Endodermal cell (in vitro differentiated cells): Measurements from ENCODE around the gene CPNE5. TPM values are rescaled to one million over a fixed set of nuclear protein-coding genes. Genes with fewer than 3 reads are reported as not detected.

ENCODE experiments used
- DNase-seq: peaks from one replicate; pipeline ENCODE4 v3.0.0-alpha.2; 2017
- H3K27ac ChIP-seq: 2 replicates; pipeline ENCODE4 v1.5.1; 2013; ENCODE audit warnings: mild to moderate bottlenecking, low read depth, low read length, moderate library complexity
- H3K27me3 ChIP-seq: 2 replicates; pipeline ENCODE4 v1.6.1; 2013; ENCODE audit warnings: mild to moderate bottlenecking, low read length, moderate library complexity; ENCODE audit not compliant: insufficient read depth, control insufficient read depth, poor library complexity, severe bottlenecking
- H3K36me3 ChIP-seq: 2 replicates; pipeline ENCODE4 v1.7.0; 2013; ENCODE audit warnings: mild to moderate bottlenecking, low read length, moderate library complexity; ENCODE audit not compliant: control insufficient read depth, insufficient read depth
- H3K4me1 ChIP-seq: one replicate; pipeline ENCODE4 v1.7.0; 2013; ENCODE audit warnings: low read length; ENCODE audit not compliant: control insufficient read depth, insufficient read depth
- H3K4me3 ChIP-seq: 2 replicates; pipeline ENCODE4 v1.5.1; 2013; ENCODE audit warnings: mild to moderate bottlenecking, low read length, moderate library complexity
- H3K9ac ChIP-seq: 2 replicates; pipeline ENCODE4 v1.6.1; 2013; ENCODE audit warnings: mild to moderate bottlenecking, low read length, moderate library complexity; ENCODE audit not compliant: poor library complexity, severe bottlenecking; ENCODE audit errors: extremely low read depth
- H3K9me3 ChIP-seq: 2 replicates; pipeline ENCODE4 v1.6.1; 2013; ENCODE audit warnings: mild to moderate bottlenecking, low read length, moderate library complexity; ENCODE audit not compliant: control insufficient read depth
- H3K27ac Mint-ChIP-seq: 2 replicates; pipeline ENCODE4 v1.8.0; 2020; ENCODE audit warnings: mixed read lengths
- H3K27me3 Mint-ChIP-seq: 2 replicates; pipeline ENCODE4 v1.8.0; 2021; ENCODE audit warnings: mild to moderate bottlenecking, mixed read lengths; ENCODE audit not compliant: insufficient read depth
- H3K36me3 Mint-ChIP-seq: 2 replicates; pipeline ENCODE4 v1.8.0; 2020; ENCODE audit warnings: low read depth, mixed read lengths
- H3K4me1 Mint-ChIP-seq: 2 replicates; pipeline ENCODE4 v1.8.0; 2020; ENCODE audit warnings: mixed read lengths
- H3K4me3 Mint-ChIP-seq: 2 replicates; pipeline ENCODE4 v1.8.0; 2020; ENCODE audit warnings: mild to moderate bottlenecking, moderate library complexity, mixed read lengths
- H3K9me3 Mint-ChIP-seq: 2 replicates; pipeline ENCODE4 v1.8.0; 2020; ENCODE audit warnings: mild to moderate bottlenecking, mixed read lengths
- CTCF ChIP-seq: fragments of 200-600 bp; sonication (generic); conservative IDR thresholded peaks from 2 replicates; pipeline ENCODE4 v1.5.0; 2021; ENCODE audit warnings: antibody characterized with exemption, mild to moderate bottlenecking
- WGBS, 2 experiments: methylation state at CpG; one replicate each; pipeline versions ENCODE4 v1.1.5 to v1.1.7; 2013; ENCODE audit warnings: missing lambda C conversion rate in 2 of 2, mixed read lengths in 1 of 2; ENCODE audit not compliant: insufficient coverage in 1 of 2, insufficient read length in 1 of 2; 5-methylcytosine and 5-hydroxymethylcytosine counted together
- total RNA-seq, 2 donors: library from RNA; stranded (reverse); fragmentation: NEBNext Ultra II Directional in 1 of 2; extraction: Animal tissue kit (Norgen Biotek cat#: 25700) in 1 of 2; gene quantifications; 2 replicates in 1 of 2; 3 replicates in 1 of 2; pipeline ENCODE4 v1.2.1, GENCODE V29; 2021

The CPNE5 gene
- total RNA-seq, 2 donors from 2014 or later: 0.26 to 0.42 TPM

GRCh38 chr6:36800223-36801076 is 38.8 kb downstream of the CPNE5 start:
- Mint-ChIP-seq H3K4me3 (no peak overlapping the region), H3K4me1 (peaks cover 13% of the 10 kb centered on the region), H3K27ac (no peak overlapping the region), H3K27me3 (peaks cover 2% of the 10 kb centered on the region), H3K36me3 (no peaks in the 10 kb centered on the region), H3K9me3 (no peaks in the 10 kb centered on the region)
- no peaks in the 10 kb centered on the region for H3K4me1 ChIP-seq
- no peaks in the 10 kb centered on the region for H3K36me3 ChIP-seq
- DNase-seq: no peak
- no peak overlapping the region for H3K9ac ChIP-seq
- no peak overlapping the region for H3K27ac ChIP-seq
- no peaks in the 10 kb centered on the region for H3K9me3 ChIP-seq
- 92 to 96% methylated on average over 6 to 10 of the region's 10 CpGs for WGBS, 2 experiments
- H3K27me3 ChIP-seq: no peaks in the 10 kb centered on the region
- H3K4me3 ChIP-seq: no peak overlapping the region
- TF ChIP-seq CTCF: no peak

- no peak overlapping the region for H3K4me3 ChIP-seq
- TF ChIP-seq CTCF: no peak
- Mint-ChIP-seq H3K9me3 (no peaks in the 10 kb centered on the region), H3K4me3 (no peak overlapping the region), H3K27ac (no peak overlapping the region), H3K4me1 (peaks cover 3% of the 10 kb centered on the region), H3K36me3 (no peaks in the 10 kb centered on the region), H3K27me3 (peaks cover 2% of the 10 kb centered on the region)
- no peak overlapping the region for H3K27ac ChIP-seq
- no peak overlapping the region for H3K9ac ChIP-seq
- H3K4me1 ChIP-seq: no peaks in the 10 kb centered on the region
- 89 to 100% methylated on average over 1 to 3 of the region's 3 CpGs for WGBS, 2 experiments
- H3K9me3 ChIP-seq: no peaks in the 10 kb centered on the region
- no peak for DNase-seq
- H3K27me3 ChIP-seq: no peaks in the 10 kb centered on the region
- H3K36me3 ChIP-seq: no peaks in the 10 kb centered on the region
These were observed 40.4 kb downstream of the CPNE5 start for GRCh38 chr6:36798852-36799251.

GRCh38 chr6:36797653-36798052 is 41.6 kb downstream of the CPNE5 start:
- no peaks in the 10 kb centered on the region for H3K9me3 Mint-ChIP-seq
- WGBS, 2 experiments: 80 to 88% methylated on average over 1 of the region's 1 CpG
- no peaks in the 10 kb centered on the region for H3K36me3 Mint-ChIP-seq
- Histone ChIP-seq H3K27ac (no peak overlapping the region), H3K4me1 (no peaks in the 10 kb centered on the region), H3K27me3 (no peaks in the 10 kb centered on the region), H3K4me3 (no peak overlapping the region), H3K9me3 (no peaks in the 10 kb centered on the region), H3K36me3 (no peaks in the 10 kb centered on the region), H3K9ac (no peak overlapping the region)
- no peak overlapping the region for H3K27ac Mint-ChIP-seq
- no peaks in the 10 kb centered on the region for H3K27me3 Mint-ChIP-seq
- no peak overlapping the region for H3K4me3 Mint-ChIP-seq
- no peak for TF ChIP-seq CTCF
- DNase-seq: no peak
- H3K4me1 Mint-ChIP-seq: peaks cover 3% of the 10 kb centered on the region
